ENCODE data around the gene PCDHB15. TPM values are rescaled to one million over a fixed set of nuclear protein-coding genes. Genes with fewer than 3 reads are reported as not detected.

The PCDHB15 gene
- total RNA-seq, 4 donors from 2014 or later: 3.2 to 6.6 (median 4.1) TPM

GRCh38 chr5:141250576-141250975, 5.4 kb downstream of the PCDHB15 start:
- H3K9me3 ChIP-seq: peaks cover 9 to 100% (median 10%) of the 10 kb centered on the region in 3 donors
- TF ChIP-seq EP300 (IDR thresholded peaks at IDR 0.05) (no peak), POLR2A (IDR thresholded peaks at IDR 0.05) (no peak), POLR2AphosphoS5 (IDR thresholded peaks at IDR 0.05) (no peak), CTCF (IDR thresholded peaks at IDR 0.05) (no peak)
- no peak for ATAC-seq
- H3K27me3 ChIP-seq: no peaks in the 10 kb centered on the region
- no peak overlapping the region for H3K4me3 ChIP-seq
- H3K27ac ChIP-seq: no peak overlapping the region
- peaks cover 0 to 18% of the 10 kb centered on the region in 2 donors for H3K36me3 ChIP-seq
- no peaks in the 10 kb centered on the region for H3K4me1 ChIP-seq

GRCh38 chr5:141258464-141258863, 13.3 kb downstream of the PCDHB15 start:
- H3K27ac ChIP-seq: no peak overlapping the region
- H3K27me3 ChIP-seq: no peaks in the 10 kb centered on the region
- no peak overlapping the region for H3K4me3 ChIP-seq
- no peak for TF ChIP-seq POLR2A (IDR thresholded peaks at IDR 0.05)
- TF ChIP-seq POLR2AphosphoS5 (IDR thresholded peaks at IDR 0.05): no peak
- TF ChIP-seq CTCF (IDR thresholded peaks at IDR 0.05): no peak
- no peaks in the 10 kb centered on the region for H3K4me1 ChIP-seq
- no peak for ATAC-seq
- peaks cover 14 to 100% (median 20%) of the 10 kb centered on the region in 3 donors for H3K9me3 ChIP-seq
- H3K36me3 ChIP-seq: peaks cover 0 to 15% of the 10 kb centered on the region in 2 donors

- Histone ChIP-seq H3K9me3 (peaks cover 12 to 100% (median 20%) of the 10 kb centered on the region in 3 donors), H3K4me3 (no peak overlapping the region), H3K36me3 (peaks cover 0 to 19% of the 10 kb centered on the region in 2 donors), H3K27me3 (no peaks in the 10 kb centered on the region), H3K4me1 (no peaks in the 10 kb centered on the region), H3K27ac (no peak overlapping the region)
- TF ChIP-seq POLR2A (IDR thresholded peaks at IDR 0.05): no peak
- no peak for TF ChIP-seq EP300 (IDR thresholded peaks at IDR 0.05)
- no peak for TF ChIP-seq POLR2AphosphoS5 (IDR thresholded peaks at IDR 0.05)
- TF ChIP-seq CTCF (IDR thresholded peaks at IDR 0.05): no peak
- ATAC-seq: no peak
These were observed 13.8 kb downstream of the PCDHB15 start for GRCh38 chr5:141258948-141259347.

GRCh38 chr5:141260458-141261237, 15.5 kb downstream of the PCDHB15 start:
- Histone ChIP-seq H3K27ac (no peak overlapping the region), H3K4me1 (no peaks in the 10 kb centered on the region), H3K27me3 (no peaks in the 10 kb centered on the region), H3K9me3 (peaks cover 17 to 100% (median 24%) of the 10 kb centered on the region in 3 donors), H3K4me3 (no peak overlapping the region), H3K36me3 (peaks cover 0 to 32% of the 10 kb centered on the region in 2 donors)
- no peak for TF ChIP-seq CTCF (IDR thresholded peaks at IDR 0.05)
- no peak for TF ChIP-seq POLR2AphosphoS5 (IDR thresholded peaks at IDR 0.05)
- no peak for TF ChIP-seq EP300 (IDR thresholded peaks at IDR 0.05)
- ATAC-seq: no peak
- WGBS, 2 donors (ENCODE audit: low coverage in 1 of 2): 61 to 67% methylated on average over 5 of the region's 5 CpGs

GRCh38 chr5:141261238-141261546, 16.0 kb downstream of the PCDHB15 start:
- Histone ChIP-seq H3K9me3 (peaks cover 17 to 100% (median 21%) of the 10 kb centered on the region in 3 donors), H3K27me3 (no peaks in the 10 kb centered on the region), H3K4me3 (no peak overlapping the region), H3K36me3 (peaks cover 0 to 38% of the 10 kb centered on the region in 2 donors), H3K4me1 (no peaks in the 10 kb centered on the region), H3K27ac (no peak overlapping the region)
- TF ChIP-seq EP300 (IDR thresholded peaks at IDR 0.05) (no peak), CTCF (IDR thresholded peaks at IDR 0.05) (no peak), POLR2AphosphoS5 (IDR thresholded peaks at IDR 0.05) (no peak), POLR2A (IDR thresholded peaks at IDR 0.05) (no peak)
- ATAC-seq: no peak
- WGBS, 2 donors (ENCODE audit: low coverage in 1 of 2): 50 to 77% methylated on average over 1 of the region's 1 CpG
